ENCODE results near the gene SNHG17.
"Not testable (repeated sequence)": the region's sequence is repeated elsewhere in the genome, so short reads cannot be mapped to it uniquely, and the experiment has no call there.

Gene SNHG17

DNA sequence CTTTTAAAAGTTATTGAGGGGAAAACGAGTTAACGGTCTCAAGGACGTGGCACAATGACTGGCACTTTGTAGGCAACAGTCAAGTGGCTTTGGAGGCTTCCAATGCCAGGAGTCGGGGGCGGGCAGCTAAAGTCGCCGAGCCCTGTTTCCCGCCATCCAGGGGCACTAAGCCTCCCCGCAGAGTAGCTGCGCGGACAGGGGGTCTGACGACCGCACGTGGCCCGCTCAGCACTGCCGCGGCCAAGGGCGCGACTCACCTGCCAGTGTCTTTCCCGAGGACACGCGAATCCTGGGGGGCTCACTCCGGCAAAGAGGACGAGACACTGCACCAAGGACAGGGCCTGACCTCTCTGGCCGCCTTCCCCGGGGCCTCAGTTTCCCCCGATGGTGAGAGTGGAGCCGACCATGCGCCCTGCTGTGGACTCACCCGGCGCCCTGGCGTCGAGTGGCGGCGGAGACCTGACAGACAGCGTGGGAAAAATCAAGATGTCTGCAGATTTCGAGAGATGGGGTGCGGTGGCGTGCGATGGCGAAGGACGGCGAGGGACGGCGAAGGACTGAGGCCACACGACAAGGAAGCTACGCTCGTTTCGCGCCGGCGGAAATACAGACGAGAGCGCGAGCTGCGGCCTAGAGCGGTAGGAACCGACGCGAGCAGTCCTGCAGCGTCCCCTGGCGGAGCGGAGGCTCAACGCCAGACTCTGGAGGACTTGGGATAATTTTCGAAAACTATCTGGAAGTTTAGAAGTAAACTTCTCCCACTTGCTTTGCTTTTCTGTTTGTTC, at the start of gene SNHG17:
Gene SNHG17 (minus strand): TSS at position 559 of the 785 bp plus-strand sequence.
- DNase-seq: peak; percentile 80

- DNase-seq: no peak
Measured at GRCh38 chr20:38479596-38479995, 44.5 kb upstream of the SNHG17 start.

DNA sequence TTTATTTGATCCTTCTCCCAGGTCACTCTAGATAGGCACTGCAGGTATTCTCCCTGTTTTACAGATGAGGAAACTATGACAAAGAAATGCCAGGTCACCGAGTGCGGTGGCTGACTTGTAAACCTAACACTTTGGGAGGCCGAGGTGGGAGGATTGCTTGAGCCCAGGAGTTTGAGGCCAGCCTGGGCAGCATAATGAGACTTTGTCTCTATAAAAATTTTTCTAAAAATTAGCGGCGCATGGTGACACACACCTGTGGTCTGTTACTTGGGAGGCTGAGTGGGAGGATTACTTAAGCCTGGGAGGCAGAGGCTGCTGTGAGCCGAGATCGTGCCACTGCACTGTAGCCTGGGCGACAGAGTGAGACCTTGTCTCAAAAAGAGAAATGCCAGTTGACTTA, 42.6 kb upstream of the SNHG17 start:
- DNase-seq: no peak

DNA sequence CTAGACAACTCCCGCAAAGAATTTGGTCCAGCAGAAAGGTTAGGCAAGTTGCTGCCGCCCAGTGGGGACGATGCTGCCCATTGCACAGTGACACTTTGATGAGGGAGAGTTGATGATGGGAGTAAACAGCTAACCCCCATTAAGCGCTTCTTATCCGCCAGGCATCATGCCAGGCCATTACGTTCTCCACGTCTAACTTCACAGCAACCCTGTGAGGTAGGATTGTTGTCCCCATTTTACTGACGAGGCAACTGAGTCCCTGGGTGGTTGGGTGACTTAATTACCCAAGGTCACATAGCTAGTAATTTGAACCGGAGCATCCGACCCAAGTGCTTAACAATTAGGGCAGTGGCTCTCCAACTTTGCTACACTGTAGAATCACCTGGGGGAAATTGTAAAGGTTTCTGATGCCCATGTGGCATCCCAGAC, 38.3 kb upstream of the SNHG17 start:
- DNase-seq: no peak

DNA sequence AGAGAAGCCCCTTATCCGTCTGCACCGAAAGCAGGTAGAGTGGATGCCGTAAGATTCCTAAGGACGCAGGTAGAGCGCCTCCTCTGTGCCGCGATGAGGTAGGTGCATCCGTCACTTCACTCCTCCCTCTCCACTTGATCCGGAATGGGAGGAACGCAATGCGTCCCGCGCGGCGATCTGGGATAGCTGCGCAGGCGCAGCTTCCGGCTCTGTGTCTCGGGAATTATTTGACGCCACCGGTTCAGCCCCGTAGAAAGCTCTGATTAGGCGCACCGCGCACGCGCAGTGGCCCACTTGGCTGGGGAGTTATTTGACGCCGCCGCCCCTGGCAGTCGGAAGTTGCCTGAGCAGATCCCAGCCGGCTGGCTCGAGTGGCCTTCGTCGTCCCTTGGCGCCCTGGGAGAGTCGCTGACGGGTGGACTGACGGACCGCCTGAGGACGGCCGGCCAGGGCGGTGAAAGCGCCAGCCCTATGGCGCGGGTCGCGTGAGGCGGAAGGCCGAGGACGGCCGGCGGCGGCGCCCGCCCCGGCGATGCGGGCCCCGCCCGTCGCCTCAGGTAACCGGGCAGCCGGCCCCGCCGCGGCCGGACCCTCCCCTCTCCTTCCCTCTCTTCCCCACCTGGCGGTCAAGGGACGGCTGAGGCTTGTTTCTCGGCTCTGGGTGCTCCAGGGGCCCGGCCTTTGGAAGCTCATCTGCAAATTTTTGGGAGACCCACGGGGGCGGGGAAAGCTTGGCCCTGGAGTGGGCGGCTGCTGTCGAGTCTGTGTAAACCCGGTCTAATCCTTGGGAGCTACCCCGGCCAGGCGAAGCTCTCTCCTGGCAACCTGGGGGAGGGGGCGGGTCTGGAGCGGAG, 37.6 kb upstream of the SNHG17 start, which contains the start of gene RALGAPB:
Gene RALGAPB (plus strand): TSS at position 331 of the 854 bp plus-strand sequence. CDS start 15,590 bp downstream, outside the sequence.
- DNase-seq: peak; percentile 97

DNA sequence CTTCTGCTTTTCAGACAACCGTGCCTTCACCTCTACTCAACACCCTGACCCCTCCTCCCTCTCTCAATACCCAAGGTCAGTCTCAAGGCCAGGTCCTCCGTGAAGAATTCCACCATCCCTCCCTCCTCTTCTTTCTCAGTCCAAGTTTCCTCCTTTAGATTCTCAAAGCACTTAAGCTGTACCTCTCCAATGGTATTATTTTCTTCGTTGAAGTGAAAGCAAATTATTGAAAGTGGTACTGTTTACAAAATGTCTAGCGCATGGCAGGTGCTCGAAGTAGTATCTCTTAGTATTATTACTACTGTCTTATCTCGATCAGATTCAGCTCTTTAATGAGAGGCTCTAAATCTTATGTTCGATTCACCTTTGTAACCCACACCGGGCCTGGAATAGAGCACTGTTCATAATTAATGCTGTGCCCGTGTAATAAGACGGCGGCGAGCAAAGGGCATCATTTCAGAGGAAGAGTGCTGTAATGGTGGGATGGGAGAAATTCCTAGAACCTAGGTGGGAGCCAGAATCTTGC, 36.9 kb upstream of the SNHG17 start:
- no peak for DNase-seq

- no peak for DNase-seq
Measured at GRCh38 chr20:38471245-38471644, 36.1 kb upstream of the SNHG17 start.

DNA sequence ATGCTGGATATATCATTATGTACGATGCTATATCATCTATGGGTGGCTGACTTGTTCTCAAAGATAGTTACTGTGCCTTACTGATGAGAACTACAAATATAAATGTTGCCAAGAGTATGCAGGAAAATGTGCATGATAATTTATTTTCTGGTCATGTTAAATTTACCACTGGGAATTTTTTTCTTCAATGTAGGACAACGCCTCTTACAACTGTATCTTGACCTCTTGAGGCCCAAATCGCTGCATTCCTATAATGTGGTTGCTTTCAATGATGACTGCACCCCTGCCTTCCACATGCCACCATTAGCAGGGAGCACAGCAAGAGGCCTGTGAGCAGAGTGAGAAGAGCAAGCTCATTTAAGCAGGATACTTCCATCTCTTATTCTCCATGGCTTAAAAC, 31.9 kb upstream of the SNHG17 start:
- no peak for DNase-seq

DNA sequence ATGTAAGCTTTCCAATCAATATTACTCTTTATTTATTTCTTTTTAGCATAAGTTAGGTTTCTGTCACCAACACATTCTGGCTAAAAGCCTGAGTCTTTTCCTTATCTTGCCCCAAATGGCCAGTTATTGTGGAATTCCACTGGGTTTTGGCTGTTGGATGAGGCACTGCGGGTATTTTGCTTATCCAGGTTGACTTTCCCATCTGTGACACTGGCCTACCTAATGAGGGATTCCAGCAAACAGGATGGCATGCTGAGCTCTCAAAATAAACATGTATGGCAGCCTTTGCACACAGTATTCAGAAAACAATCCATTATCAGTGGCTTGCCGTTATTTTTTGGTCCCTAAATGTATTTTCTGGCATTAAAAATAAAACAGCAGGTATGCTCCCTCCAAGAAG, 31.0 kb upstream of the SNHG17 start:
- no peak for DNase-seq

DNA sequence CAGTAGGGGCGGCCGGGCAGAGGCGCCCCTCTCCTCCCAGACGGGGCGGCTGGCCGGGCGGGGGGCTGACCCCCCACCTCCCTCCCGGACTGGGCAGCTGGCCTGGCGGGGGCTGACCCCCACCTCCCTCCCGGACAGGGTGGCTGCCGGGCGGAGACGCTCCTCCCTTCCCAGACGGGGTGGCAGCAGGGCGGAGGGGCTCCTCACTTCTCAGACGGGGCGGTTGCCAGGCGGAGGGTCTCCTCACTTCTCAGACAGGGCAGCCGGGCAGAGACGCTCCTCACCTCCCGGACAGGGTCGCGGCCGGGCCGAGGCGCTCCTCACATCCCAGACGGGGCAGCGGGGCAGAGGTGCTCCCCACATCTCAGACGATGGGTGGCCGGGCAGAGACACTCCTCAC, 26.4 kb upstream of the SNHG17 start:
- DNase-seq: not testable (repeated sequence)

DNA sequence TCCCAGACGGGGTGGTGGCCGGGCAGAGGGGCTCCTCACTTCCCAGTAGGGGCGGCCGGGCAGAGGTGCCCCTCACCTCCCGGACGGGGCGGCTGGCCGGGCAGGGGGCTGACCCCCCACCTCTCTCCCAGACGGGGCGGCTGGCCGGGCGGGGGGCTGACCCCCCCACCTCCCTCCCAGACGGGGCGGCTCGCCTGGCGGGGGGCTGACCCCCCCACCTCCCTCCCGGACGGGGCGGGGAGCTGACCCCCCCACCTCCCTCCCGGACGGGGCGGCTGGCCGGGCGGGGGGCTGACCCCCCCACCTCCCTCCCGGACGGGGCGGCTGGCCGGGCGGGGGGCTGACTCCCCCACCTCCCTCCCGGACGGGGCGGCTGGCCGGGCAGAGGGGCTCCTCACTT, 26.0 kb upstream of the SNHG17 start:
- DNase-seq: not testable (repeated sequence)

DNA sequence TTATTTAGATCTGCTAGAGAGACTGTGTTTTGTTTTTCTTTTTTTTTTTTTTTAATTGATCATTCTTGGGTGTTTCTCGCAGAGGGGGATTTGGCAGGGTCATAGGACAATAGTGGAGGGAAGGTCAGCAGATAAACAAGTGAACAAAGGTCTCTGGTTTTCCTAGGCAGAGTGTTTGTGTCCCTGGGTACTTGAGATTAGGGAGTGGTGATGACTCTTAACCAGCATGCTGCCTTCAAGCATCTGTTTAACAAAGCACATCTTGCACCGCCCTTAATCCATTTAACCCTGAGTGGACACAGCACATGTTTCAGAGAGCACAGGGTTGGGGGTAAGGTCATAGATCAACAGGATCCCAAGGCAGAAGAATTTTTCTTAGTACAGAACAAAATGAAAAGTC, 25.5 kb upstream of the SNHG17 start:
- DNase-seq: not testable (repeated sequence)

DNA sequence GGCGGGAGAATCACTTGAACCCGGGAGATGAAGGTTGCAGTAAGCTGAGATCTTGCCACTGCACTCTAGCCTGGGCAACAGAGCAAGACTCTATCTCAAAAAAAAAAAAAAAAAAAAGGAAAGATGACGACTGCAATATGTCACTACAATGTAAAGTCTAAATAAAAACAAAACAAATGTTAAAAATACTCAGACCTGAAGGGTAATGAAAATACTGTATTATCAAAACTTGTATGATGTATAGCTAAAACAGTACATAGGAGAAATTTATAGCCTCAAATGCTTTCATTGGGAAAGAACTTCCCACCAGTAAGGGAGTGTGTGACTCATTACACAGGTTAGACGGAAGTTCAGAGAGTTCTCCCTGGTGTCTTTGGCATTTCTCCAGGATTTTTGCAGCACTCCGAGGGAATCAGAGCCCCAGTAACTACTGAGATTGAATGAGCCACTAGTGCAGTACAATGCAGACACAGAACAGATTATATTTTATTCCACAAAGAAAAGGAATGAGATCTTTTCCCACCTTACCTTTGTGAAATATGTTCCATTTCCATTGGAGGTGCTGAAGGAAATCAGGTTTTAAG, 25.0 kb upstream of the SNHG17 start:
- DNase-seq: no peak

DNA sequence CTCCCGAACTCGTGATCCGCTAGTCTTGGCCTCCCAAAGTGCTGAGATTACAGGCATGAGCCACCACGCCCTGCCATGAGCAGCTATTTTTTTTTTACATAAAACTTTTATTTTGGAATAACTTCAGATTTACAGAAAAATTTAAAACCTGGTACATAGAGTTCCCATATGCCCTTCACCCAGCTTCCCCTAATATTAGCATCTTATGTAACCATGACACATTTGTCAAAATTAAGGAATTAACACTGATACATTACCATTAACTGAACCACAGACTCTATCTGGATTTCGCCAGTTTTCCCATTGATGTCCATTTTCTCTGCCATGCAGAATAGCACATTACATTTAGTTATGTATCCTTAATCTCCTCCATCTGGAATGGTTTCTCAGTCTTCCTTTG, 23.2 kb upstream of the SNHG17 start:
- DNase-seq: no peak

DNA sequence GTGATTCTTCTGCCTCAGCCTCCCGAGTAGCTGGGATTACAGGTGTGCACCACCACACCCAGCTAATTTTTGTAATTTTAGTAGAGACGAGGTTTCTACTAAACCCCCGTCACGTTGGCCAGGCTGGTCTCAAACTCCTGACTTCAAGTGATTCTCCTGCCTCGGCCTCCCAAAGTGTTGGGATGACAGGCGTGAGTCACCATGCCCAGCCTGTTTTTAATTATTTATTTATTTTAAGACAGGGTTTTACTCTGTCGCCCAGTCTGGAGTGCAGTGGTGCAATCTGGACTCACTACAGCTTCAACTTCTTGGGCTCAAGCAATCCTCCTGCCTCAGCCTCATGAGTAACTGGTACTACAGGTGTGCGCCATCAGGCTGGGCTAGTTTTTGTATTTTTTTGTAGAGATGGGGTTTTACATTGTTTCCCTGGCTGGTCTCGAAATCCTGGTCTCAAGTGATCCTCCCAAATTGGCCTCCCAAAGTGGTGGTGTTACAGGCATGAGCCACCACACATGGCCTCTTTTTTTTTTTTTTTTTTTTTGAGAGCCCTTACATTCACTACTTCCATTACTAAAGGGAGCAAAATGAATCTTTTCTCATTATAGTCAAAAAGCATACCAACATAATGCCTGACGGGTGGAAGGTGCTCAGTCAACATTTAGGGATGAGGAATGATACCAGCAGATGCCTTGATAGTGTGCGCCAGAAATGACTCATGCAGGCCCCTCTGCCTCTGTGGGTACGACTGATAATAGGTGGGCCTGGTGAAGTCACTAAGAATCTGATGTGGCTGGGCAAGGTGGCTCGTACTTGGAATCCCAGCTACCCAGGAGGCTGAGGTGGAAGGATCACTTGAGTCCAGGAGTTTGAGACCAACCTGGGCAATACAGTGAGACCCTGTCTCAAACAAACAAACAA, 19.7 kb upstream of the SNHG17 start:
- no peak for DNase-seq

GRCh38 chr20:38453941-38454340, 18.8 kb upstream of the SNHG17 start:
- no peak for DNase-seq

DNA sequence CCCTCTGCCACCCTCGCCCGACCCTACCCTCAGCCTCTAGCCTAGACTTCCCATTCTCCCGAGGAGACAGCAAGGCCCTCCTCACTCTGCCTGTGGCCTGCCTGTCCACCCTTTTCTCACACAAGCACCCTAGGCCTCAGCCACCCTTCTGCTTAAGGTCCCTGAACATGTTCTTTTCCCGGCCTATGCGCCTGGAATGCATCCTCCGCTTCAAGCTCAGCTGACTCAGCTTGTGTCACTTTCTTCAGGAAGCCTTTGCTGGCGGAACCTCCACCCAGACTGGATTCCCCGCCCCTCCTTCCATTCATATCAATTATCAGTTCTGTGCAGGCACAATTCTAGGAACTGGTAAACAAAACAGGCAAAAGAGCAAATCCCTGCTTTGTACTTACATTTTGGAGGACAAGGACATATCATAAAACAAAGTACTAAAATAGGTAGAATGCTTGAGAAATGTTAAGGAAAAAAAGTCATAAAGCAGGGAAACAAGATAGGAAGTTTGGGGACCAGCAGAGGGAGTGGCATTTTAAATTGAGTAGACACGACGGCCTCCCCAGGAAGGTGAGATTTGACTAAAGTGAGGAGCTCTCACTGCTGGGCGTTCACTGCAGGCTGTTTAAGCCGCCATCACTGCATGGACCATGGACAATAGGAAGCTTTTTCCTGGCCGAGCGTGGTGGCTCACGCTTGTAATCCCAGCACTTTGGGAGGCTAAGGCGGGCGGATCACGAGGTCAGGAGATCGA, 17.9 kb upstream of the SNHG17 start:
- no peak for DNase-seq

DNA sequence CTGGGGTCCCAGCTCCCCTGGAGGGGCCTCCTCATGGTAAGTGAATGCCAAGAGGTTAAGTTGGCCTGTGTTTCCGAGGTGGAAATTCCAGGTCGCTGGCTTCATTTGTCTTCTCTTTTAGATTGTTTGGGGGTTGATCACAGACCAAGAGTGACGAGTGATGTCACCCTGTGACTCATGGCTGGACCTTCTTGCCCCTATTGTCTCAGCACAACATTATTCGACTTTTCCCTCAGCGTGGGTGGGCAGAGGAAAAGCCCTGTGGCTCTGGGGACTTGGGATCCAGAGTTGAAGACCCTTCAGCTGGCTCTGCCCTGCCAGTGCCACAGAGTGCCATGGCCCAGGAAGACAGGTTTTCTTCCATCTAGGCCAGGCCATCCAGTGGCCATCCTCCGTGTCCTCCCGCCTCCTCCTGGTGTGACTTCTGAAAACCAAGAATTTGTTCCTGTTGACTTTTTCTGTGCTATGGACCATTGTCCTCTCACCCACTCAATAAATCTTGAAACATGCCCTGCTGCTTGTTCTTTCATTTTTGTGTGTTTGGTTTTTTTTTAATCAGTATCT, 15.4 kb upstream of the SNHG17 start:
- DNase-seq: no peak

DNA sequence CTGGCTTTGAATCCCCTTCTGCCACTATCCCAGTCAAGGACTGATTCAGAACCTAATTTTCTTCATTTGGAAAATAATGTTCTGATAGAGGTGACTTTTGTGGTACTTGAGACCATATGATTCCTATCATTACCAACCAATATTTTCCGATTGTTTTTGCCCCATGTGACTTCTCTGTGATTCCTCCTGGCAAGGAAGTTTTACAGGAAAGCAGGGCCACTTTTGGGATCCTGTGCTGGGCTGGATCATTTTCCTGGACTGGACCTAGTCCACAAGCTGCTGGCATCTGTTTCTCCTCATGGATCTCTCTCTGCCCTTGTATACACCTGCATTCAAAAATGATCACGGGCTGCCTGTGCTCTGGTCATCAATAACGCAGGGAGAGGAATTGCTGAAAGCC, 13.9 kb upstream of the SNHG17 start:
- DNase-seq: no peak

DNA sequence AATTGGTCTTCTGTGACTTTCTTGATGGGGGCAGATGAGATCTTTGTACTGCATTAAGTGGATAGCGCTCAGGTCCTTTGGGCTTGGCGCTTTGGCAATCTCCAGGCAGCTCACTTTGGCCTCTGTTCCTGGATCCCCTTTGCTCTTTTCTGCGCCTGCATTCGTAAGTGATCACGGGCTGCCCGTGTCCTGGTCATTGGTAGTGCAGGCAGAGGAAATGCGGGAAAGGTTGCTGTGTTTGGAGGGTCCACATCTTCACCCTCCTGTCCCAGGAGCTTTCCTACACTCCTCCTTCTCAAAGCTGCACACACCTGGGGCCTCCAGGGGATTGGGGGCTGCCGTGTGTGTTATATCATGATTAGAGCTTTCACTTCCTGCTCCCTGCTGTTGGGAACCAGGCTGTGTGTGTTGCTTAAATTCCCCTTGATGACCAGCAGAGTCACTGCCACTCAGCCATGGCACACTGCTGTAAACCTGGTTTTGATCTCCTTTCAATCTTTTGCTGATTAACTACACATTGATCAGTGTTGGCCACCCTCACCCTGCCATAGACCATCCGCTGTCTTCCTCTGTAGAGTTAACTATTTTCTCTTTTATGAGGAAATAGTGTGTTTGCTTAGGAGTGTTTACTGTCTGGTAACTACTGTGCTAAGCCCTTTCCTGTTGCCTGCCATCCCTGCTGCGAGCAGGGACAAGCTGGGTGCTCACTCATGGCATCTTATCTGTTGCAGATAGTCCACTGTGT, 13.0 kb upstream of the SNHG17 start:
- DNase-seq: no peak
